HT1080 (cell line): ENCODE data around the gene RPL39L. TPM values are rescaled to one million over a fixed set of nuclear protein-coding genes. Genes with fewer than 3 reads are reported as not detected.

ENCODE experiments used
- total RNA-seq: library from RNA; depleted of rRNA; stranded (reverse); fragments of >200 nt; shearing (Covaris generic); gene quantifications from 2 replicates; pipeline ENCODE4 v1.2.3, GENCODE V29; 2014; rRNA removed

The RPL39L gene
- total RNA-seq, 1 experiment from 2014 or later, result not detected

Other genes with a start within 250 kb of the RPL39L start
- 6.1 and 6.8 TPM in 2 replicates for gene ST6GAL1, start 209.0 kb downstream of the RPL39L start, total RNA-seq
- not detected in 2 replicates for gene RTP1, start 58.0 kb upstream of the RPL39L start, total RNA-seq
- 1.3 TPM in 1 of 2 replicates, not detected in the other for gene MASP1, start 152.2 kb upstream of the RPL39L start, total RNA-seq
- gene RTP4, start 228.9 kb upstream of the RPL39L start, total RNA-seq, result 0.26 and 0.60 TPM in 2 replicates